ENCODE data around the gene PPP2R2C.

Gene PPP2R2C

DNA sequence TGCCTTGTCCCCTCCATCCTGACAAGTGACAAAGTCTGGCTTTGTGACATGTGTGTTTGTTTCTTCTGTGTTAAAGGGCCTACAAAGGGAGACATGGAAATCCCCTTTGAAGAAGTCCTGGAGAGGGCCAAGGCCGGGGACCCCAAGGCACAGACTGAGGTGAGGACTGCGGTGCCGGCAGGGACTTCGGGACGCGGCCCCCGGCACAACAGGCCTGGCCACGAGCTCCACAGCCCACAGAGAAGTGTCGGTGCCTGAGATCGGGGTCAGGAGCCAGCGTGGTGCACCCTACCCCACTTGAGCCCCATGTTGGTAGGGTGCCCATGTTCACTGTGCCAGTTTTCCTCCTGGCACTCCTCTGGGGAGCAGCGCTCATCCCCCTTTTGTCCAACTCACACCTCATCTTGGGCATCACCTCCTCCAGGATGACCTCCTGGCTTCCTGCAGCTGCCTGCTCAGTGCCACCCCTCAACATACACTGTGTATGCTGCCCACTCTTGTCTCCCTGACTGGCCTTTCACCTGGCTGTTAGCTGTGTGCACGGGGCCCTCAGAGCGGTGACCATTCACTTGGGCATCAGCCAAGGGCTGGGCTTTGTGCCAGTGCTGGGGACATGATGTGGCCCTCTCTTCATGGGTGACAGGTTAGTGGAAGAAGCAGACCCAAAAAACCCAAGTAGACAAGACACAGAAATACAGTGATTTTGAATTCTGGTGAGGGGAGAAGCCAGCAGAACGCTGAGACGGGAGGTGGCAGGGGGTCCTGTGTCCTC, 185.2 kb downstream of the PPP2R2C start:
- DNase-seq (ENCODE audit: low spot score), result no peak

DNA sequence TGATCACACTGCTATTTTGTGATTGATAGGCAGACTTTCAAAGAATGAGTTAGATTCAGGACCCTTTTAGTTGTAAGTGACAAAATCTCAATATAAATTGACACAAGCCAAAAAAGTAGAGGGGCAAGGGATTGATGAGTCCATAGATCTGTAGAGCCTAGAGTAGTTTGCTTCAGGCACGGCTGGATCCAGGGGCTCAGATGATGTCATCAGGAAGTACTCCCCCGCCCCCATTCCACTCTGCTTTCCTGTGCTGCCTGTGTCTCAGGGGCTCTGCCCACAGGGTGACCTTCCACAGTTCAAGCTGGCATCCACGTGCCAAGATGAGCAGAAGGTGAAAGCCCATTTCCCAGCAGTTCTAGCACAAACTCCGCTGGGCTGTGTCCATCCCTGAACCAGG, 189.1 kb downstream of the PPP2R2C start:
- no peak for DNase-seq (ENCODE audit: low spot score)

DNA sequence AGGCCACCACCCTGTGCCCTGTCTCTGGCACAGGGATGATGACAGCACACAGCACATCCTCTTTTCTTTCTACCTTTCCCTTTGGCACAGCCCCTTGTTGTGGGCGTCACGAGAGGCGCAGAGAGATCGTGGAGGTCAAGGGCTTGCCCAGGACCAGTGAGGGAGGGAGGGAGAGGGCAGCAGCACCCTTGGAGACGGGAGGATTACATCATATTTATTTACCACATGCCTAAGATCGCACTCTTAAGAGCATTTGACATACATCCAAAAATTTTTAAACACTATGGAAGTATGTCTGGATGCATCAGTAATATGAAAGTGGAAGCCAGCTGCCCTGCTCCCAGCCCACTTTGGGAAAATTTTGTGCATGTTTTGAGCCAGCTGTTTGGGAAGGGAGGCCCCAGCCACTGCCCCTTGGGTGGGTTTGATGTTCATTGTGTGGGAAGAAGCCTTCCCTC, 190.1 kb downstream of the PPP2R2C start:
- DNase-seq (ENCODE audit: low spot score), result no peak

DNA sequence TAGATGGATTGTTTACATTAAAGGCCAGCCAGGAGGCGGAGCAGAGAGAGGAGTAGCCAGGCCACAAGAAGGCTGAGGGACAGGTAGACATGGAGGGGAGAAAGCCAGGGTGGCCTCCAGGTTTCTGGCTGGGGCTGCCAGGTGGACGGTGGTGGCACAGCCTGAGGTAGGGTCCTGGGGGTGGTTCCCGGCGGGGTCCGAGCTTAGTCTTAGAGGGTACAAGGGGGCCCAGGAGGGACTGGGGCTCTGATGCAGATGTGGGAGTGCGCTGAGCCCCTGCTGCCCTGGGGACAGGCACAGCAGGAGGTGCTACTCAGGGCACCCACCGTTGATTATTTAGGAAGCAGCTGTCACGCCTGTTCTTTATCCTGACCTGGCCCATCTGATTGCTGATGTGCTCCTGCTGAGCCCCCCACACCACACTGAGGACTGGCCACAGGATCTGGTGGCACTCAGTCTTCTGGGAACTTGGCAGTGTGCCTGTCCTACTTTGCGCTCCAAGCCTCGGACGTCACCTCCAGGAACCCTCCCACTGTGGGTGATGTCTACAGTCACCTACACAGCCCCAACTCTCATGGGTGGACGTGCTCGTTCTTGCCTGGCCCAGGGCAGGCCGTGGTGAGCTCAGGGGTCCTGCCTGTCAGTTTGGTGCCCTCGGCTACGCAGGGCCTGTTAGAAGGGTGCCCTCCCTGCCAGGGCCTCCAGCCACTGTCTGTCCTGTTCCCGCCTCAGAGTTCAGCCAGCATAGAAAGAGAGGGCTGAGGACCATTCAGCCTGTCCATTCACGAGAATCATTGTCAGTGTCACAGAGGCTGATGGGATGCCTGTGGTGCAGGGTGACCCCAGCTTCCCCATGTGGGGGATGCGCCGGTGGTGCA, 190.7 kb downstream of the PPP2R2C start:
- no peak for DNase-seq (ENCODE audit: low spot score)

DNA sequence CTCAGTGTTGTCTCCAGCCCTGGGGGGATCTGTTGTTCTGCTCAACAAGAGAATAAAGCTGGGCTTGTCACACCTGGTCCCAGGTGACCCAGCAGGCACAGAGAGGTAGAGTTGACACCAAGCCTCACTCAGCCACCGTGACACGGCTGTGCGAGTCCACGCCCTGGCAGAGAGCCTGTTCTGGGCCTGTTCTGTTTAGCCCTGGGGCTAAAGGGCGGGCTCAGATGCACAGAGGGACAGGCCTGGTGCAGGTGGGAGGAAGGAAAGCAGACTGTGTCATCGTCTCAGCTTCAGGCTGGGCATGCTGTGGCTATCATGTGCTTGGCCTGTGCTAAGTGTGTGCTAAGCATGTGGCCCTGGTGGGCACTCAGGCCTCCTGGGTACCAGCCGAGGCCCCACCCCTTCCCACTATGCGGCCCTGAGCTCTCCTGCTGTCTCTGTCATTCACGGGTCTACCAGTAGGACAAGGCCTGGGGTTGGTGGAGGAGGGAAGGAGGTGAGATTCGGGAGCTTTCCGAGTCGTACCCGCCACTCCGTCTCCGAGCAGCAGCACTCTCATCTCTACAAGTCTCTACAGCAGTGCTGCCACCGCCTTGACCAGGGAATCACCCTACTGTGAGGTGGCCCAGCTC, 191.9 kb downstream of the PPP2R2C start:
- no peak for DNase-seq (ENCODE audit: low spot score)

DNA sequence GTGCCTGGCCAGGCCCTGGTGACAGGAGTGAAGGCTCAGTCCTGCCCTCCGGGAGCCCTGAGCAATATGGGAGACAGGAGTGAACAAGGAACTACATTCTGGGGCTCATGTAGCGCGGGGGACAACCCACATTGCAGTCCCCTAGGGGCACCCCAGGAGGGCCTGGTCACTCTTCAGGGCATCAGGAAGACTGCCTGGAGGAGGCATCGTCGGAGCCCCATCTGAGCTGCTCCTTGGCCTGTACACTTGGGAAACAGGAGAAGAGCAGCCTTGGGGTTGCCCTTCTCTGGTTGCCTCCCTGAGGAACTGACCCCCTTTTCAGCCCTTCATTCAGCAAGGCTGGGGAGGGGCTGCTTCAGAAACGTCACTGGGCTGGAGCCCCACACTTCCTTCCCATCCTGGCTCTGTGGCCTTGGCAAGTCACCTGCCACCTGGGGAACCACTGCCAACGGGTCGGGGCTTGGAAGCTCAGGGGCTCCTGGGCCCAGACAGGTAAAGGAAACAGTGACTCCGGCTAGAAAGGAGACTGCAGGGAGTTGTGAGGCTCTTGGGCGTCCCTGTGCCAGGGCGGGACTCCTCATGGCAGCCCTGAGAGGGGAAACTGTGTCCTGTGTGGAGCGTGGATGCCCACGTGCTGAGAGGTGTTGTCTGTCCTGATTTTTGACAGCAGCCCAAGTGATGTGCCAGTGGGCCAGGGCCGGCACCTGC, 192.7 kb downstream of the PPP2R2C start:
- no peak for DNase-seq (ENCODE audit: low spot score)

DNA sequence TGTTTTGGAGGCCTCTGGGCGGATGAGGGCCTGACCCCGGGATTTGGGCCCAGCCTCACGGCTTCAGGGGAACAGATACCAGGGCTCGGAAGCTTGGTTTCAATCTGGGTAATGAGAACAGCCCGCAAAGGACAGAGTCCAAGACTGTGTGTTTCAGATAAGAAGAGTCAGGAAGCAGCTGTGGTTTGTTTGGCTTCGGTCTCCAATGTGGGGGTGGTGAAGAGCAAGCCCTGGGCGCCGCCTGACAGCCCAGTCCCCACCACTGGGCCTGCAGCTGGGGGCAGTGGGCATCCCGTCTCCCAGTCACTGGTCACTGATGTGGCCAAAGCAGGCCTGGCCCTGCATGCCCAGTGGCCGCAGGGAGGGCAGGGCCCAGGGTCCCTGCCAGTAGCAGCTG, 193.6 kb downstream of the PPP2R2C start:
- no peak for DNase-seq (ENCODE audit: low spot score)

DNA sequence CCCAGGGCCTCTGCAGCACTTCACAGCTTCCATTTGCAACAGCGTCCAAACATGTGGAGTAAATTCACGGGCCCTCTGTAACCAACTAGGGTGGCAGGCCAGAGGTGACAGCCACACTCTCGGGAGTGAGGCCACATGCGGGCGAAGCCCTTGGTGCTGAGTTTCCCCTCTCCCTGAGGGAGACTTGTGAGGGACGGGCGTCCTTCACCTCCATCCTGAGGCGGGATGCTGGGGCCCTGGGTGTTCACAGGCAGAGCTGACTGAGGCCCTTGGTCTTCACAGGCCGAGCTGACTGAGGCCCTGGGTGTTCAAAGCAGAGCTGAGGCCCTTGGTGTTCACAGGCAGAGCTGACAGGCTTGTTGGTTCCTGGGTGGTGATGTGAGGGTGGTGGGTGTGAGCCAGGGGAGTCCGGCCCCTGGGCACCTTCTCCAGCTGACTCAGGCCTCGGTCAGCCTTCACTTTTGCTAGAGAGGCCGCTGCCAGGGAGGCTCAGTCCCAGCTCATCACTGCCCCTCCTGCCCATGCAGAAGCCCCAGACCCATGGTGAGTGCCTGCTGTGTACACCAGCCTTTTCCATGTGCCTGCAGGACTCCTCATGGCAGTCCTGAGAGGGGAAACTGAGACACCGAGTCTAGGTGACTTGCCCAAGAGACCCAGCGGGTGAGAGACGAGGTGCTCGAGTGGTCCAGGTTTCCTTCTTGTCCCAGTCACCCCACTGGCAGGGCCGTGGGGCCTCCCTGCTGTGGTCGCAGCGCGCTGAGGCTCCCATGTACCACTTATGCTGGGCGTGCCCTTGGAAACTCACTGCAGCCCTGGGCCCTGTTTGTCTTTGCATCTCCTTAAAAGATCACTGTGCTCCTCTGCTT, 194.2 kb downstream of the PPP2R2C start:
- DNase-seq (ENCODE audit: low spot score), result no peak

DNA sequence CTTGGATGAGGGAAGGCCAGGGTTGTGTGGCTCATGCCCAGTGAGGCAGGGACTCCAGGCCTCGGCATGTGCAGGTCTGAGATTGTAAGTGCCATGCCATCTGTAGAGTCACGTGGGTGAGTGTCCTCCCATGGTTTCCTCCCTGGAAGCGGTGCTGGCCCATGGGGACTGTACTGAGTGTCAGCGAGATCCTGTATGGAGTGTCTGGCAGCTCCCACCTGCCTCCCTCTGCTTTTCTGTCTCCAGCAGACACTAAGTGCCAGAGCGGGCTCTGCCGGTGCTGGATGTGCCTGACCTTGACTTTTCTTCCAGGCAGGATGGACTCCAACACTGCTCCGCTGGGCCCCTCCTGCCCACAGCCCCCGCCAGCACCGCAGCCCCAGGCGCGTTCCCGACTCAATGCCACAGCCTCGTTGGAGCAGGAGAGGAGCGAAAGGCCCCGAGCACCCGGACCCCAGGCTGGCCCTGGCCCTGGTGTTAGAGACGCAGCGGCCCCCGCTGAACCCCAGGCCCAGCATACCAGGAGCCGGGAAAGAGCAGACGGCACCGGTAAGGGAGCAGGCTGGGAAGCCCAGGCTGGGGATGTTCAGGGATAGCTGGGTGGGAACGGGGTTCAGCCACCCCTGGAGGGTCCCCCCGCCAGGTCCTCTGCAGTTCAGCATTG, 195.1 kb downstream of the PPP2R2C start:
- DNase-seq (ENCODE audit: low spot score), result no peak

DNA sequence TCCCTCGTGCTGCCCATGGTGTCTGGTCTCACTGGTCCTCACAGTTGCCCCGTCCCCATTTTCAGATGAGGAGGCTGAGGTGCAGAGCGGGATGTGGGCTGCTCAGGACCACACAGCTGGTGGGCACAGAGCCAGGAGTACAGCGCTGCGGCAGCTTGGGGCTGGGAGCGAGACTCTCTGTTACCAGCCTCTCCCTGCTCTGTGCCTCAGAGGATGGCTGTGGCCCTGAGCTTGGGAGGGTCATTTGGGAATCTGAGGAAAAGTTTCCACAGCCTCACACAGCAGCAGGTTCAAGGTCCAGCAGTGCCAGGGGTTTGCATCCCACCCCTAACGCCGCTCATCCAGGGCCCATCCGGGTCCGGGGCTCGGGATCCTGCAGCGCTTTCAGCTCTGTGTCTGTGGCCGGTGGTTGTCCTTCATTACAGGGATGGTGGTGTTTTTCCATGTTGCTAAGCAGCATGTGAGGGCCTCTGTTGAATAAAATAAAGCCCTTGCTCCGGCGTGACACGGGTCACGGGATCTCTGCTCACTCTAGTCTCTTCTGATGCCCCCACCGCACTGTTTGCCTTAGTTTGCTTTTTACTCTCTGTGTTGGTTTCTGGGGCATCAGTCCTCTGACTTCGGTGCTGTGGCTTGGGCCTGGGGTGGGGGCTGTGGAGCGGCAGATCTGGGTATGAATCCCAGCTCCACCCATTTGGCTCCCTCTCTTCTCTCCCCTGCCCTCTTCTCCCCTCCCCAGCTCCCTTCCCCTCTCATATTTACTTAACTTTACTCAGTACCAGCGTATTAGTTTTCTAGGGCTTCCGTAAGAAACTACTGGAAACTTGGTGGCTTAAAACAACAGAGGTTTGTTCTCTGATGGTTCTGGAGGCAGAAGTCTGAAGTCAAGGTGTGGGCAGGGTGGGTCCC, 196.3 kb downstream of the PPP2R2C start:
- DNase-seq (ENCODE audit: low spot score), result no peak

DNA sequence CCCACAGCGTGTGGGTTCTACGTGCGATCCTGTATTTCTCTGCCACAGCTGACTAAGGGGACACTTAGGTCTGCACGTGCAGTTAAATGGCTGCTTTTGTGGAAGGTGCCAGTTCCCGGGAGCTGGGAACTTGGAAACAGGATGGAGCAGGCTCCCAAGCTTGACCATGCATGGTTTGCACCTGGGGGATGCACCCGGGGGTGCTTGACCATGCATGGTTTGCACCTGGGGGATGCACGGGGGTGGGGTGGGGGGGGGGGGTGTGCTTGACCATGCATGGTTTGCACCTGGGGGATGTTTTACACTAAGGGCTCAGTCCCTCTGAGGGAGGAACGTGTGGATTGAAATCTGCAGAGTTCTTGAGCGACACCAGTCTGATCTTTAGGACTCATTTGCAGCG, 197.1 kb downstream of the PPP2R2C start:
- DNase-seq (ENCODE audit: low spot score), result no peak

DNA sequence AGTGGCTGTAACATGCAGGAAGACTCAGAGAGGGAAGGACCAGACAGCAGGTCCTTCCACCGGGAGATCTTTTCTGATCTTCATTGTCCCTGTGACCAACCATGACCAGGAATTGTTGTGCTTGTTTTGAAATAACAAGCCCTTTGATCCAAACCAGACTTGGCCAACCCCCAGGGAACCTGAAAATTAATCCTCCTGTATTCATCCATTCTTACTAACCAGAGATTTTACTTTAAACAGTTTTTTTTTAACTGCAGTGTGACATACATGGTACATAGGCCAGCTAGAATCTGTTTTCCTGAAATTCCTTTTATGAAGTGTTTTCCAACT, 198.8 kb downstream of the PPP2R2C start:
- DNase-seq (ENCODE audit: low spot score), result no peak

DNA sequence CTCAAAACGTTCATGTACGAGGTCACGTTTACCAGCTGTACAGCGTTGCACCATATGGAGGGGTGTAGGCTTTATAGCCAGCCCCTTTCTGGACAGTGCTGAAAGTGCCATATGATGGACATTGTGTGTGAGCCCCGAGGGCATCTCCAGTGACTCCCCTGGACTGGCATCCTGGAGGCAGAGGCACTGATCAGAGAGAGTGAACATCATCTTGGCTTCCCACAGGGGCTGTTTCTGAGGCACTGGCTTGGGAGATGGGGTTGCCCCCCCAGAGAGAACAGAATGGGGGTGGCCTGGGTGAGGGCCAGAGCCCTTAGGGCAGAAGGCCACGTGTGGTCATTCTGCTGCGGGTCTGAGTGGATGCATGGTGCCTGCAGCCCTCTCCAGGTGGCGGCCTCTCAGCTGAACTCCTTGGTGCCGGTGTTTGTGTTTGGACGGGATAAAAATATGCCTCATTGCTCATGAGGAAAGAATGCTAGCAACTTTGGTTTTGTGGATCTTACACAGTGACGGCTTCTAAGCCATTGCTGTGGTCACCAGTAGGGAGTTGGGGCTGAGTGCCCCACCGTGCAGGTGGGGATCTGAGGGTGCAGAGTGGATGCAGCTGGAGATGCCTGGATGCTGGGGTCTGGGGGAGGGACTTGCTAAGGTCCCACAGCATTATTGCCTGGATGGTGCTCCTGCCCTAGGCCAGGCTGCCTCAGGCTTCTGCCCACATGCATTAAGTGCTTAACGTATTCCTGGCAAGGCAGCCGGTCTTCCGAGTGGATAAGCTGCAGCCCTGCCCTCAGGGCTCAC, 199.4 kb downstream of the PPP2R2C start:
- DNase-seq (ENCODE audit: low spot score), result no peak

DNA sequence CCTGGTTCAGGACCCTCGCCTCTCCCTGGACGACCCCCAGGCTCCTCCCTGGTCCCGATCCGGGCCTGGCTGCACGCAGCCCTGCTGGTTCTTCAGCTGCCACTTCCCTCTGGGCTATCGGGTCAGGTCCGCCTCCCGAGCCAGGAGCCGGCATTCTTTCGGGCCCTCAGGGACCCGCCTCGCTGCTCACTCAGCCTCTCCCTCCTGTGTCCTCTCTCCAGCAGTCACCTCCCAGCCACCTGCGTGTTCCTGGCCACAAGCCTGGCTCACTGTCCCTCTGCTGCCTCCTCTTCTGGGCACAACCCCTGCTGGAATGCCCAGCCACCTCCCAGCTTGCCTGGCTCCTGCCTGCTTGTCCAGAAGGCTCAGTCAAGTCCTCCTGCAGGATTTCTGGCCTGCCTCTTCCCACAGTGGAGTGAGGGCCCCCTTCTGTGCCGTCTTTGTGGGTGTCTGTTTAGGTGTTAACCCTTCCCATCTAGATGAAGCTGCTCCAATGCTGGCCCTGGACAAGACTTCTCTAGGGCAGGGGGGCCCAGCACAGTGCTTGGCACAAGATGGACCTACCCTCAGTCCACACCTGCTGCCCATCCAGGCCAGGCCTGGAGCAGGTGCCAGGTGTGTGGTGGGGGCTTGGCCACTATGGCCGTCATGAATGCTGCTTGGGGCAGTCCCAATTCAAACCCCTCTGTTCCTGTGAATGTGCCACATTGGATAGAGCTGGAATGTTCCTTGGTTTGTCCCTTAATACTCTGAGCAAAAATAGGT, 200.5 kb downstream of the PPP2R2C start:
- no peak for DNase-seq (ENCODE audit: low spot score)

DNA sequence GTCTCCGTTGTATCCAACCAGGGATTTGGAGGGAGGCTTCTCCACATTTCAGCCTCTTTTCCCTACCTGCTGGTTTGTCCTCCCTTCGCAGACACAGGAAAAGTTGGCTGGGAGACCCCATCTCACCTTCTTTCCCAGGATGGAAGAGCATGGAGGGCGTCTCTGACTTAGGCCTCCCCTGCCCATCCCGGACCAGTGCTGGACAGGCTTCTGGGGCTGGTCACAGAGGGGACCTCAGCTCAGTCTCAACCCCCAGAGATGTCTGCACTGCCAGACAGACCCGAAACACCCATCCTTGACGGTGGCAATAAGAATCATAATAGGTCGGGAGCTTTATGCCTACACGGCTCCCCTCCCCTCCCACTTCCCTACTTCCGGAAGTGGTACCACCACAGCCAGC, 201.2 kb downstream of the PPP2R2C start:
- no peak for DNase-seq (ENCODE audit: low spot score)

DNA sequence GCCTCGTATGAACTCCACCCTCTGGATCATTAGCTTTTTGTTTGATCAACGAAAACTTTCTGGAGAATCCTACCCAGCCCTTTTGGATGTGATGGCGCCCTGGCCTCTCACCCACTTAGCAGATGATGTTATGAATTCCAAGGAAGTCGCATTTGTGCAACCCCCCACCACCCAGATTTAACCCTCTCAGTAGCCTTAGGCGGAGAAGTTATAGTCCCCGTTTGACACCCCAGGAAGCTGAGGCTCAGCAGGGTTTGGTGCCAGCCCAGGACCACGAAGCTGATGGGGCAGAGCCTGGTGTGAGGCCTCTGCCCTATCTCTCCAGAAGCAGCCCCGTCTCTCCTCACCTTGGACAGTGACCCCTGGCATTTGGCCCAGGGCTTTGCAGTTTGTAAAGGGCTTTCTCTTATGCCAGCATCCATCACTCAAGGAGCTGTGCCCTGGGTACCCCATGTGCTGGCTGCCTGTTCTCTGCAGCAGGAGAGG, 201.7 kb downstream of the PPP2R2C start:
- no peak for DNase-seq (ENCODE audit: low spot score)
